ENCODE results near the gene PPP3R2.

DNA sequence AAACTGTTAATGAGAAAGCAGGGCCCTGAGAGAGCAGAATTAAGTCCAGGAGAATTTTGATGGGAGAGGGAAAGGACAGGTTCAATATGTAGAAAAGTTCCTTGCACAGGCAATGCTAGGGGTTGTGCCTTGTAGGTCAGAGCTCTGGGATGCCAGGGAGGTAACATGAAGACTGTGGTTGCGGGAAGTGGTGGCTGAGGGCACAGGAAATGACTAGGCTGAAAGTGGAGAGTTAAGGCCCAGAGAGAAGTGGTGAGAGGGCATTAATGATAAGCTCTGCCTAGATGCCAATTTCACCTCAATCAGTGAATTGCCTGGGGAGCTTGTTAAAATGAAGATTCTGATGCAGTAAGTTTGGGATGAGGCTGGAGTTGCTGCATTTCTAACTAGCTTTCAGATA lies 31.5 kb upstream of the PPP3R2 start:
- TF ChIP-seq, protein P1, sequence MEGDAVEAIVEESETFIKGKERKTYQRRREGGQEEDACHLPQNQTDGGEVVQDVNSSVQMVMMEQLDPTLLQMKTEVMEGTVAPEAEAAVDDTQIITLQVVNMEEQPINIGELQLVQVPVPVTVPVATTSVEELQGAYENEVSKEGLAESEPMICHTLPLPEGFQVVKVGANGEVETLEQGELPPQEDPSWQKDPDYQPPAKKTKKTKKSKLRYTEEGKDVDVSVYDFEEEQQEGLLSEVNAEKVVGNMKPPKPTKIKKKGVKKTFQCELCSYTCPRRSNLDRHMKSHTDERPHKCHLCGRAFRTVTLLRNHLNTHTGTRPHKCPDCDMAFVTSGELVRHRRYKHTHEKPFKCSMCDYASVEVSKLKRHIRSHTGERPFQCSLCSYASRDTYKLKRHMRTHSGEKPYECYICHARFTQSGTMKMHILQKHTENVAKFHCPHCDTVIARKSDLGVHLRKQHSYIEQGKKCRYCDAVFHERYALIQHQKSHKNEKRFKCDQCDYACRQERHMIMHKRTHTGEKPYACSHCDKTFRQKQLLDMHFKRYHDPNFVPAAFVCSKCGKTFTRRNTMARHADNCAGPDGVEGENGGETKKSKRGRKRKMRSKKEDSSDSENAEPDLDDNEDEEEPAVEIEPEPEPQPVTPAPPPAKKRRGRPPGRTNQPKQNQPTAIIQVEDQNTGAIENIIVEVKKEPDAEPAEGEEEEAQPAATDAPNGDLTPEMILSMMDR (IDR thresholded peaks at IDR 0.05; ENCODE audit: insufficient read depth, low read length, poor library complexity, severe bottlenecking), result no peak
- no peak for TF ChIP-seq EZH2phosphoT487 (conservative IDR thresholded peaks at IDR 0.05; ENCODE audit: low read length)

All from SU-DHL-6 (cell line).